HL-60 (cell line): ENCODE measurements around the gene PNLIPRP1.

Experiments used
- DNase-seq, 2 experiments: peaks; one replicate each; pipeline ENCODE4 v3.0.0-alpha.2; 2010 to 2020; ENCODE audit warnings: low read depth in 1 of 2, low spot score in 1 of 2
- H3K27ac ChIP-seq: fragments of 250-450 bp; sonication (Bioruptor Pico); replicated peaks from 2 replicates; pipeline ENCODE4 v1.5.1; 2020; ENCODE audit warnings: mild to moderate bottlenecking, moderate library complexity
- H3K27me3 ChIP-seq: fragments of 250-450 bp; sonication (Bioruptor Pico); 2 replicates; pipeline ENCODE4 v1.5.1; 2021; ENCODE audit warnings: mild to moderate bottlenecking, moderate library complexity; ENCODE audit not compliant: insufficient read depth, poor library complexity, severe bottlenecking
- H3K4me3 ChIP-seq: replicated peaks from 2 replicates; pipeline ENCODE4 v1.5.1; 2011; ENCODE audit warnings: mild to moderate bottlenecking, control low read depth, low read length; ENCODE audit not compliant: insufficient read depth
- GABPA ChIP-seq: IDR thresholded peaks from 2 replicates; pipeline ENCODE4 v1.6.1; 2012; ENCODE audit warnings: low read depth
- POLR2AphosphoS5 ChIP-seq: IDR thresholded peaks from 2 replicates; pipeline ENCODE4 v1.6.1; 2012; ENCODE audit warnings: low read depth
- SPI1 ChIP-seq: IDR thresholded peaks from 2 replicates; pipeline ENCODE4 v1.6.1; 2012; ENCODE audit warnings: low read depth, mild to moderate bottlenecking, borderline replicate concordance
- TF ChIP-seq, protein P1 (sequence below): IDR thresholded peaks from one replicate; pipeline ENCODE4 v1.5.1; 2011; ENCODE audit warnings: low read length, control low read depth, inconsistent platforms; ENCODE audit not compliant: insufficient read depth
- TF ChIP-seq, protein P2 (sequence below): IDR thresholded peaks from 2 replicates; pipeline ENCODE4 v1.6.1; 2012; ENCODE audit warnings: low read depth; ENCODE audit not compliant: insufficient replicate concordance

Gene PNLIPRP1

DNA sequence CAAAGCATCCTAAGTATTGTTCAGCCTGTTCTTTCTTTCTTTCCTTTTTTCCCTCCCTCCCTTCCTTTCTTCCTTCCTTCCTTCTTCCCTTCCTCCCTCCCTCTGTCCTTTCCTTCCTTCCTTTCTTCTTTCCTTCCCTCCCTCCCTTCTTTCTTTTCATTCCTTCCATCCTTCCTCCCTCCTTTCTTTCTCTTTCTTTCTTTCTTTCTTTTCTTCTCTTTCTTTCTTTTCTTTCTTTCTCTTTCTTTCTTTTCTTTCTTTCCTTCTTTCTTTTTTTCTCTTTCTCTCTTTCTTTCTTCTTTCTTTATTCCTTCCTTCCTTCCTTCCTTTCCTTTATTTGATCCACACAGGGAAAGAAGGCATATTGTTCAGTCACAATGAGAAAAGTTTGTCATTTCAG is 23.8 kb upstream of the PNLIPRP1 start:
- TF ChIP-seq SPI1 (no peak), GABPA (no peak)
- TF ChIP-seq, protein P1, sequence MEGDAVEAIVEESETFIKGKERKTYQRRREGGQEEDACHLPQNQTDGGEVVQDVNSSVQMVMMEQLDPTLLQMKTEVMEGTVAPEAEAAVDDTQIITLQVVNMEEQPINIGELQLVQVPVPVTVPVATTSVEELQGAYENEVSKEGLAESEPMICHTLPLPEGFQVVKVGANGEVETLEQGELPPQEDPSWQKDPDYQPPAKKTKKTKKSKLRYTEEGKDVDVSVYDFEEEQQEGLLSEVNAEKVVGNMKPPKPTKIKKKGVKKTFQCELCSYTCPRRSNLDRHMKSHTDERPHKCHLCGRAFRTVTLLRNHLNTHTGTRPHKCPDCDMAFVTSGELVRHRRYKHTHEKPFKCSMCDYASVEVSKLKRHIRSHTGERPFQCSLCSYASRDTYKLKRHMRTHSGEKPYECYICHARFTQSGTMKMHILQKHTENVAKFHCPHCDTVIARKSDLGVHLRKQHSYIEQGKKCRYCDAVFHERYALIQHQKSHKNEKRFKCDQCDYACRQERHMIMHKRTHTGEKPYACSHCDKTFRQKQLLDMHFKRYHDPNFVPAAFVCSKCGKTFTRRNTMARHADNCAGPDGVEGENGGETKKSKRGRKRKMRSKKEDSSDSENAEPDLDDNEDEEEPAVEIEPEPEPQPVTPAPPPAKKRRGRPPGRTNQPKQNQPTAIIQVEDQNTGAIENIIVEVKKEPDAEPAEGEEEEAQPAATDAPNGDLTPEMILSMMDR = no peak
- TF ChIP-seq, protein P2, sequence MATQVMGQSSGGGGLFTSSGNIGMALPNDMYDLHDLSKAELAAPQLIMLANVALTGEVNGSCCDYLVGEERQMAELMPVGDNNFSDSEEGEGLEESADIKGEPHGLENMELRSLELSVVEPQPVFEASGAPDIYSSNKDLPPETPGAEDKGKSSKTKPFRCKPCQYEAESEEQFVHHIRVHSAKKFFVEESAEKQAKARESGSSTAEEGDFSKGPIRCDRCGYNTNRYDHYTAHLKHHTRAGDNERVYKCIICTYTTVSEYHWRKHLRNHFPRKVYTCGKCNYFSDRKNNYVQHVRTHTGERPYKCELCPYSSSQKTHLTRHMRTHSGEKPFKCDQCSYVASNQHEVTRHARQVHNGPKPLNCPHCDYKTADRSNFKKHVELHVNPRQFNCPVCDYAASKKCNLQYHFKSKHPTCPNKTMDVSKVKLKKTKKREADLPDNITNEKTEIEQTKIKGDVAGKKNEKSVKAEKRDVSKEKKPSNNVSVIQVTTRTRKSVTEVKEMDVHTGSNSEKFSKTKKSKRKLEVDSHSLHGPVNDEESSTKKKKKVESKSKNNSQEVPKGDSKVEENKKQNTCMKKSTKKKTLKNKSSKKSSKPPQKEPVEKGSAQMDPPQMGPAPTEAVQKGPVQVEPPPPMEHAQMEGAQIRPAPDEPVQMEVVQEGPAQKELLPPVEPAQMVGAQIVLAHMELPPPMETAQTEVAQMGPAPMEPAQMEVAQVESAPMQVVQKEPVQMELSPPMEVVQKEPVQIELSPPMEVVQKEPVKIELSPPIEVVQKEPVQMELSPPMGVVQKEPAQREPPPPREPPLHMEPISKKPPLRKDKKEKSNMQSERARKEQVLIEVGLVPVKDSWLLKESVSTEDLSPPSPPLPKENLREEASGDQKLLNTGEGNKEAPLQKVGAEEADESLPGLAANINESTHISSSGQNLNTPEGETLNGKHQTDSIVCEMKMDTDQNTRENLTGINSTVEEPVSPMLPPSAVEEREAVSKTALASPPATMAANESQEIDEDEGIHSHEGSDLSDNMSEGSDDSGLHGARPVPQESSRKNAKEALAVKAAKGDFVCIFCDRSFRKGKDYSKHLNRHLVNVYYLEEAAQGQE = no peak
- DNase-seq = no peak
- H3K27ac ChIP-seq = no peak overlapping the region
- H3K27me3 ChIP-seq = no peaks in the 10 kb centered on the region
- no peak overlapping the region for H3K4me3 ChIP-seq

DNA sequence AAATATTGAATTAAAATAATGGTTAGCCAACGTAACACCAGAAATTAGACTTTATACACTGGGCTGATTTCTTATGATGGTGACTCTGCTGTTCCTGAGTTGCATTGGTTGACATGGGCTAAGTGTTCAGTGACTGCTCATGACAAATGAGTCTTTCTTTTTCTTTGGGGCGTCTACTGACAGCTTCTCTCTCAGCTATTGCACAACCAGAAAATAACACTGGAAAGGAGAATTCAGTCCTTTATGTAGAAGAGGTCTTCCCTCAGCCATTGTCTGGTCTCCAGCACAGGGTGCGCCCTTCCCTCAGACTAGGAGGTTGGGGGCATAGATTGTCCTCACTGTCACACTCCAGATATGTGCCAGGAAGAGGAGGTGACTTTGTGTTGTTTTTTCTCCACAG is 23.4 kb upstream of the PNLIPRP1 start:
- no peak for TF ChIP-seq SPI1
- TF ChIP-seq, protein P2 = no peak
- TF ChIP-seq GABPA = no peak
- no peak for TF ChIP-seq POLR2AphosphoS5
- Histone ChIP-seq H3K4me3 (no peak overlapping the region), H3K27ac (no peak overlapping the region), H3K27me3 (no peaks in the 10 kb centered on the region)
- DNase-seq = no peak

DNA sequence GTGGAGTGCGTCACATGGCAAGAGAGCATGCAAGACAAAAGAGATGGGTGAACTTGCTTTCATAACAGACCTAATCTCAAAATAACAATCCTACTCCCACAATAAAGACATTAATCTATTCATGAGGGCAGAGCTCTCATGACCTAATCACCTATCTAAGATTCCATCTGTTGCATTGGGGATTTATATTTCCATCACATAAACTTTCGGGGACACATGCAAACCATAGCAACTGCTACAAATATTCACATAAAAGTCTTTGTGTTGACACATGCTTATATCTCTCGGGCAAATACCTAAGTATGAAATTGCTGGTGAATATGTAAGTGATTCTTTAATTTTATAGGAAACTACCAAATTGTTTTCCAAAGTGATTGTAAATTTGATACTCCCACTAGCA is 16.0 kb upstream of the PNLIPRP1 start:
- DNase-seq = no peak

More for the DNA sequence above, 16.0 kb upstream of the PNLIPRP1 start:
- peaks cover 5% of the 10 kb centered on the region for H3K27me3 ChIP-seq
- H3K4me3 ChIP-seq = no peak overlapping the region
- H3K27ac ChIP-seq = no peak overlapping the region
- TF ChIP-seq, protein P1 = no peak
- TF ChIP-seq GABPA (no peak), SPI1 (no peak), POLR2AphosphoS5 (no peak)
- TF ChIP-seq, protein P2 = no peak
